Gastrocnemius medialis (tissue), 4 donors: Measurements from ENCODE around the gene H19.

Source experiments
- CTCF ChIP-seq, 5 experiments: fragments of 450-650 bp in 3 of 5; fragments of 200-600 bp in 2 of 5; sonication (generic) in 2 of 5; IDR thresholded peaks in 4 of 5; conservative IDR thresholded peaks in 1 of 5; 1 replicate in 4 of 5; 2 replicates in 1 of 5; pipeline ENCODE4 v1.5.1; 2016 to 2019; ENCODE audit warnings: antibody characterized with exemption in 5 of 5, mild to moderate bottlenecking in 3 of 5, moderate library complexity in 3 of 5
- POLR2A ChIP-seq, 2 donors: fragments of 450-650 bp; IDR thresholded peaks; one replicate each; pipeline ENCODE4 v1.6.1; 2017; ENCODE audit warnings: antibody characterized with exemption in 2 of 2, mild to moderate bottlenecking in 2 of 2, moderate library complexity in 2 of 2

GRCh38 chr11:1990872-1991578, 6.6 kb downstream of the H19 start:
- TF ChIP-seq CTCF (IDR thresholded peaks at IDR 0.05 in 4 of 5, conservative IDR thresholded peaks at IDR 0.05 in 1 of 5): no peak
- TF ChIP-seq POLR2A (IDR thresholded peaks at IDR 0.05): no peak
